A673 (cell line): ENCODE measurements around the gene SLC6A6. TPM values are rescaled to one million over a fixed set of nuclear protein-coding genes. Genes with fewer than 3 reads are reported as not detected.

ENCODE experiments used
- BruUV-seq: library from RNA; stranded (reverse); fragments of 400-500 nt; replicated peaks from 2 replicates; lab custom pipeline; 2021; lab: Mats Ljungman, UMichigan
- CTCF ChIA-PET: fragments of 300-600 bp; sonication (Branson Sonifier 250); formaldehyde crosslinking; loops from one replicate; lab custom pipeline; 2022; ENCODE audit warnings: antibody characterized with exemption; lab: Charles Lee
- POLR2A ChIA-PET: fragments of 300-600 bp; sonication (Branson Sonifier 250); formaldehyde crosslinking; loops from one replicate; lab custom pipeline; 2022; ENCODE audit warnings: antibody characterized with exemption; ENCODE audit not compliant: low non-redundant PET; lab: Charles Lee
- DNase-seq: peaks from one replicate; pipeline ENCODE4 v3.0.0-alpha.2; 2015; ENCODE audit warnings: low spot score
- H3K27ac ChIP-seq: fragments of 200-600 bp; sonication (generic); 2 replicates; pipeline ENCODE4 v1.5.1; 2016; ENCODE audit warnings: mixed run types, low read depth, mild to moderate bottlenecking, mixed read lengths, antibody characterized with exemption, low read length; ENCODE audit not compliant: poor library complexity, severe bottlenecking
- H3K27me3 ChIP-seq: fragments of 200-600 bp; sonication (generic); replicated peaks from 2 replicates; pipeline ENCODE4 v1.6.1; 2017; ENCODE audit warnings: mixed run types, low read depth, mild to moderate bottlenecking, mixed read lengths, antibody characterized with exemption, low read length; ENCODE audit not compliant: insufficient read depth, poor library complexity
- H3K36me3 ChIP-seq: fragments of 200-600 bp; sonication (generic); 2 replicates; pipeline ENCODE4 v1.6.1; 2016; ENCODE audit warnings: mixed run types, mild to moderate bottlenecking, mixed read lengths, antibody characterized with exemption, low read length; ENCODE audit not compliant: insufficient read depth, poor library complexity, severe bottlenecking
- H3K4me1 ChIP-seq: fragments of 200-600 bp; sonication (generic); 2 replicates; pipeline ENCODE4 v1.6.1; 2017; ENCODE audit warnings: mixed run types, mild to moderate bottlenecking, mixed read lengths, antibody characterized with exemption, low read length; ENCODE audit not compliant: insufficient read depth, poor library complexity, severe bottlenecking
- H3K4me3 ChIP-seq: fragments of 200-600 bp; sonication (generic); 2 replicates; pipeline ENCODE4 v1.5.1; 2016; ENCODE audit warnings: low read depth, mixed run types, mild to moderate bottlenecking, mixed read lengths, low read length; ENCODE audit not compliant: poor library complexity, severe bottlenecking
- H3K9me3 ChIP-seq: fragments of 200-600 bp; sonication (generic); 2 replicates; pipeline ENCODE4 v1.6.1; 2016; ENCODE audit warnings: mixed run types, low read depth, mild to moderate bottlenecking, mixed read lengths, antibody characterized with exemption, low read length; ENCODE audit not compliant: poor library complexity, severe bottlenecking
- CTCF ChIP-seq: fragments of 300-800, 200-600 bp; sonication (generic); conservative IDR thresholded peaks from 2 replicates; pipeline ENCODE4 v1.5.1; 2017; ENCODE audit warnings: low read depth, mild to moderate bottlenecking, antibody characterized with exemption, low read length, moderate library complexity, mixed read lengths
- EZH2 ChIP-seq: fragments of 200-600 bp; sonication (generic); IDR thresholded peaks from 2 replicates; pipeline ENCODE4 v1.6.1; 2017; ENCODE audit warnings: borderline replicate concordance, low read depth, mild to moderate bottlenecking, mixed read lengths, antibody characterized with exemption, low read length; ENCODE audit not compliant: poor library complexity, severe bottlenecking
- intact Hi-C: fragments of 100-400 bp; cut with micrococcal nuclease; formaldehyde crosslinking; loops from one replicate; pipeline ENCODE4 v1.10.0; 2022; ENCODE audit not compliant: unreplicated experiment
- total RNA-seq: library from RNA; stranded (reverse); gene quantifications from 2 replicates; pipeline ENCODE4 v1.2.3, GENCODE V29; 2021

Gene SLC6A6
- total RNA-seq, 1 experiment from 2014 or later = 55.1 TPM

- intact Hi-C loops = no loop called here
- Histone ChIP-seq H3K4me1 (peaks cover 45% of the 10 kb centered on the region), H3K27me3 (no peaks in the 10 kb centered on the region), H3K9me3 (no peaks in the 10 kb centered on the region), H3K4me3 (no peak overlapping the region), H3K27ac (no peak overlapping the region), H3K36me3 (no peaks in the 10 kb centered on the region)
- DNase-seq = no peak
- CTCF ChIA-PET = no interaction called here
- no TSS peak for BruUV-seq
- no peak for TF ChIP-seq CTCF
- no peak for TF ChIP-seq EZH2
- POLR2A ChIA-PET = no interaction called here
Measured at GRCh38 chr3:14531856-14532395, 129.5 kb downstream of the SLC6A6 start.

- Histone ChIP-seq H3K4me3 (no peak overlapping the region), H3K4me1 (peaks cover 52% of the 10 kb centered on the region), H3K27ac (peak overlapping the region; percentile 14), H3K27me3 (no peaks in the 10 kb centered on the region), H3K36me3 (no peaks in the 10 kb centered on the region), H3K9me3 (no peaks in the 10 kb centered on the region)
- intact Hi-C loops = no loop called here
- DNase-seq = peak; percentile 71
- ChIA-PET CTCF (no interaction called here), POLR2A (no interaction called here)
- no peak for TF ChIP-seq EZH2
- no peak for TF ChIP-seq CTCF
- BruUV-seq = no TSS peak
Measured at GRCh38 chr3:14532691-14533456, 130.5 kb downstream of the SLC6A6 start.

- H3K27ac ChIP-seq = peak overlapping the region; percentile 14
- H3K4me1 ChIP-seq = peaks cover 54% of the 10 kb centered on the region
- TF ChIP-seq CTCF = no peak
- TF ChIP-seq EZH2 = no peak
- H3K4me3 ChIP-seq = no peak overlapping the region
- intact Hi-C loops = no loop called here
- no TSS peak for BruUV-seq
- ChIA-PET CTCF (no interaction called here), POLR2A (no interaction called here)
- no peaks in the 10 kb centered on the region for H3K27me3 ChIP-seq
- H3K36me3 ChIP-seq = no peaks in the 10 kb centered on the region
- H3K9me3 ChIP-seq = no peaks in the 10 kb centered on the region
- no peak for DNase-seq
Measured at GRCh38 chr3:14533457-14533958, 131.1 kb downstream of the SLC6A6 start.
